ENCODE measurements around the gene PARN.

Gene PARN

GRCh38 chr16:14499110-14499509 lies 130.9 kb downstream of the PARN start:
- no peak for DNase-seq (ENCODE audit: low read depth, low spot score)

- DNase-seq (ENCODE audit: low read depth, low spot score), result no peak
These were observed 132.6 kb downstream of the PARN start for GRCh38 chr16:14497245-14498082.

GRCh38 chr16:14496786-14497185 lies 133.3 kb downstream of the PARN start:
- no peak for DNase-seq (ENCODE audit: low read depth, low spot score)

- DNase-seq (ENCODE audit: low read depth, low spot score), result no peak
These were observed 133.9 kb downstream of the PARN start for GRCh38 chr16:14496047-14496770.

GRCh38 chr16:14495213-14496046 lies 134.6 kb downstream of the PARN start:
- no peak for DNase-seq (ENCODE audit: low read depth, low spot score)

GRCh38 chr16:14494396-14494966 lies 135.6 kb downstream of the PARN start:
- no peak for DNase-seq (ENCODE audit: low read depth, low spot score)

GRCh38 chr16:14493791-14494190 lies 136.3 kb downstream of the PARN start:
- no peak for DNase-seq (ENCODE audit: low read depth, low spot score)

- DNase-seq (ENCODE audit: low read depth, low spot score), result no peak
These were observed 137.4 kb downstream of the PARN start for GRCh38 chr16:14492614-14493013.

GRCh38 chr16:14491861-14492529 lies 138.1 kb downstream of the PARN start:
- DNase-seq (ENCODE audit: low read depth, low spot score), result no peak

- DNase-seq (ENCODE audit: low read depth, low spot score), result no peak
These were observed 139.8 kb downstream of the PARN start for GRCh38 chr16:14490235-14490634.

GRCh38 chr16:14489460-14489859 lies 140.6 kb downstream of the PARN start:
- no peak for DNase-seq (ENCODE audit: low read depth, low spot score)

- DNase-seq (ENCODE audit: low read depth, low spot score), result no peak
These were observed 142.5 kb downstream of the PARN start for GRCh38 chr16:14487579-14487978.

GRCh38 chr16:14486520-14487303 lies 143.3 kb downstream of the PARN start:
- DNase-seq (ENCODE audit: low read depth, low spot score), result no peak

GRCh38 chr16:14485811-14486519 lies 144.1 kb downstream of the PARN start:
- no peak for DNase-seq (ENCODE audit: low read depth, low spot score)

- no peak for DNase-seq (ENCODE audit: low read depth, low spot score)
These were observed 144.9 kb downstream of the PARN start for GRCh38 chr16:14485121-14485551.

GRCh38 chr16:14483819-14484385 lies 146.2 kb downstream of the PARN start:
- DNase-seq (ENCODE audit: low read depth, low spot score), result no peak

- DNase-seq (ENCODE audit: low read depth, low spot score), result no peak
These were observed 153.9 kb downstream of the PARN start for GRCh38 chr16:14476183-14476582.

- DNase-seq (ENCODE audit: low read depth, low spot score), result no peak
These were observed 154.5 kb downstream of the PARN start for GRCh38 chr16:14475370-14476139.

- no peak for DNase-seq (ENCODE audit: low read depth, low spot score)
These were observed 156.6 kb downstream of the PARN start for GRCh38 chr16:14473488-14473887.

All from activated CD4-positive, CD25-positive, alpha-beta regulatory T cell treated with anti-CD3 and anti-CD28 coated beads, Interleukin-2, amount 50 U/mL, for 16 hours (primary cell).